ENCODE measurements around the gene FBXO5. TPM values are rescaled to one million over a fixed set of nuclear protein-coding genes. Genes with fewer than 3 reads are reported as not detected.

The FBXO5 gene
- total RNA-seq, 1 donor: 6.5 TPM

- Histone ChIP-seq H3K79me2 (ENCODE audit: insufficient read depth, low read length) (no peaks in the 10 kb centered on the region), H3K27ac (ENCODE audit: low read depth, low read length) (peak overlapping the region; percentile 52), H3K4me3 (ENCODE audit: insufficient read depth, low read length) (no peak overlapping the region), H3K9me3 (ENCODE audit: low read depth, low read length) (no peaks in the 10 kb centered on the region), H2AFZ (ENCODE audit: low read length) (no peak overlapping the region), H3K27me3 (ENCODE audit: insufficient read depth, low read length) (no peaks in the 10 kb centered on the region), H3K36me3 (ENCODE audit: insufficient read depth, low read length) (no peaks in the 10 kb centered on the region), H3K4me2 (ENCODE audit: insufficient read depth, low read length) (no peak overlapping the region), H4K20me1 (ENCODE audit: insufficient read depth, low read length) (no peaks in the 10 kb centered on the region), H3K4me1 (ENCODE audit: insufficient read depth, low read length) (peaks cover 5% of the 10 kb centered on the region)
- DNase-seq (ENCODE audit: insufficient read length, low spot score, missing footprints): no peak
- no peak for TF ChIP-seq CTCF (IDR thresholded peaks at IDR 0.05; ENCODE audit: extremely low read depth, low read depth, low read length)
Measured at GRCh38 chr6:153028286-153028685, 45.4 kb upstream of the FBXO5 start.

- Histone ChIP-seq H3K27ac (ENCODE audit: low read depth, low read length) (peak overlapping the region; percentile 52), H3K4me2 (ENCODE audit: insufficient read depth, low read length) (no peak overlapping the region)
- no peak for TF ChIP-seq CTCF (IDR thresholded peaks at IDR 0.05; ENCODE audit: extremely low read depth, low read depth, low read length)
Measured at GRCh38 chr6:153027480-153027879, 44.6 kb upstream of the FBXO5 start.

GRCh38 chr6:153024709-153025017 lies 41.8 kb upstream of the FBXO5 start:
- Histone ChIP-seq H4K20me1 (ENCODE audit: insufficient read depth, low read length) (no peaks in the 10 kb centered on the region), H3K4me3 (ENCODE audit: insufficient read depth, low read length) (no peak overlapping the region), H3K4me1 (ENCODE audit: insufficient read depth, low read length) (peaks cover 5% of the 10 kb centered on the region), H3K36me3 (ENCODE audit: insufficient read depth, low read length) (no peaks in the 10 kb centered on the region), H3K27ac (ENCODE audit: low read depth, low read length) (no peak overlapping the region), H3K9me3 (ENCODE audit: low read depth, low read length) (no peaks in the 10 kb centered on the region), H3K4me2 (ENCODE audit: insufficient read depth, low read length) (no peak overlapping the region), H2AFZ (ENCODE audit: low read length) (no peak overlapping the region), H3K79me2 (ENCODE audit: insufficient read depth, low read length) (no peaks in the 10 kb centered on the region), H3K27me3 (ENCODE audit: insufficient read depth, low read length) (no peaks in the 10 kb centered on the region)
- TF ChIP-seq CTCF (IDR thresholded peaks at IDR 0.05; ENCODE audit: extremely low read depth, low read depth, low read length): no peak
- no peak for DNase-seq (ENCODE audit: insufficient read length, low spot score, missing footprints)

More at GRCh38 chr6:153027480-153027879, 44.6 kb upstream of the FBXO5 start:
- DNase-seq (ENCODE audit: insufficient read length, low spot score, missing footprints): no peak
- Histone ChIP-seq H3K27me3 (ENCODE audit: insufficient read depth, low read length) (no peaks in the 10 kb centered on the region), H2AFZ (ENCODE audit: low read length) (no peak overlapping the region), H3K36me3 (ENCODE audit: insufficient read depth, low read length) (no peaks in the 10 kb centered on the region), H3K4me3 (ENCODE audit: insufficient read depth, low read length) (no peak overlapping the region), H3K4me1 (ENCODE audit: insufficient read depth, low read length) (peaks cover 5% of the 10 kb centered on the region), H3K79me2 (ENCODE audit: insufficient read depth, low read length) (no peaks in the 10 kb centered on the region), H3K9me3 (ENCODE audit: low read depth, low read length) (no peaks in the 10 kb centered on the region), H4K20me1 (ENCODE audit: insufficient read depth, low read length) (no peaks in the 10 kb centered on the region)

- Histone ChIP-seq H3K4me2 (ENCODE audit: insufficient read depth, low read length) (no peak overlapping the region), H3K79me2 (ENCODE audit: insufficient read depth, low read length) (no peaks in the 10 kb centered on the region), H3K4me1 (ENCODE audit: insufficient read depth, low read length) (peaks cover 5% of the 10 kb centered on the region), H3K9me3 (ENCODE audit: low read depth, low read length) (no peaks in the 10 kb centered on the region), H3K27me3 (ENCODE audit: insufficient read depth, low read length) (no peaks in the 10 kb centered on the region), H4K20me1 (ENCODE audit: insufficient read depth, low read length) (no peaks in the 10 kb centered on the region), H3K4me3 (ENCODE audit: insufficient read depth, low read length) (no peak overlapping the region), H2AFZ (ENCODE audit: low read length) (no peak overlapping the region), H3K27ac (ENCODE audit: low read depth, low read length) (no peak overlapping the region), H3K36me3 (ENCODE audit: insufficient read depth, low read length) (no peaks in the 10 kb centered on the region)
- DNase-seq (ENCODE audit: insufficient read length, low spot score, missing footprints): no peak
- TF ChIP-seq CTCF (IDR thresholded peaks at IDR 0.05; ENCODE audit: extremely low read depth, low read depth, low read length): peak; percentile 85
Measured at GRCh38 chr6:153023977-153024708, 41.3 kb upstream of the FBXO5 start.
